ENCODE data around the gene OSBPL5.

OSBPL5 gene

GRCh38 chr11:3166268-3167142 lies 1.4 kb upstream of the OSBPL5 start:
- TF ChIP-seq CTCF (IDR thresholded peaks at IDR 0.05), result no peak

- no peak for TF ChIP-seq CTCF (IDR thresholded peaks at IDR 0.05)
These were observed 782 bp upstream of the OSBPL5 start for GRCh38 chr11:3165916-3166267.

GRCh38 chr11:3164552-3165151 lies 458 bp downstream of the OSBPL5 start:
- TF ChIP-seq CTCF (IDR thresholded peaks at IDR 0.05), result no peak

GRCh38 chr11:3164138-3164551 lies 965 bp downstream of the OSBPL5 start:
- TF ChIP-seq CTCF (IDR thresholded peaks at IDR 0.05), result no peak

GRCh38 chr11:3163241-3163981 lies 1.7 kb downstream of the OSBPL5 start:
- TF ChIP-seq CTCF (IDR thresholded peaks at IDR 0.05), result no peak

GRCh38 chr11:3162410-3163240 lies 2.5 kb downstream of the OSBPL5 start:
- no peak for TF ChIP-seq CTCF (IDR thresholded peaks at IDR 0.05)
